ENCODE data around the gene ELF2. TPM values are rescaled to one million over a fixed set of nuclear protein-coding genes. Genes with fewer than 3 reads are reported as not detected.
"Not testable (repeated sequence)": the region's sequence is repeated elsewhere in the genome, so short reads cannot be mapped to it uniquely, and the experiment has no call there.

The ELF2 gene
- total RNA-seq, 1 experiment from 2014 or later: 19.0 TPM

- no peaks in the 10 kb centered on the region for H3K36me3 ChIP-seq
- no peak overlapping the region for H3K4me3 ChIP-seq
- no peaks in the 10 kb centered on the region for H3K27me3 ChIP-seq
- H3K9me3 ChIP-seq: no peaks in the 10 kb centered on the region
- DNase-seq: no peak
Observed at GRCh38 chr4:139196462-139196861, 19.4 kb upstream of the ELF2 start.

DNA sequence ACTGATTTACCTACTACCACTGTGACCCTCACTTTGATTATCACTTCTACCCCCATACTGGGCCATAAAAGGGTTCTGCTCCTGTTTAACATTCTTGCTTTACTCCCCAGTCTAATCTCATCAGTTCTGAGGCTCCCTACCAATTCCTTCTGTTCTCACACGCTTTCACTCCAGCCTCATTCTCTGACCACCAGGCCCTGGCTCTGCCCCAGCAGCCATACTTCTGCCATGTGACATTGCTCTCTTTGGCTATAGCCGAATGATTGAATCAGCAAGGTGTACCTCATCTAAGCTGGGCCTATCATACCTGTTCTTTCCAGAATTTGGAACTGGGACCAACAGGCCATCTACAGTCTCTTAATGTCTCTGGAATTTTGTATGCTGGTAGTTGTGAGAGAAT, 14.4 kb upstream of the ELF2 start:
- H3K27me3 ChIP-seq: no peaks in the 10 kb centered on the region
- no peak overlapping the region for H3K4me3 ChIP-seq
- no peak for DNase-seq
- no peaks in the 10 kb centered on the region for H3K36me3 ChIP-seq
- H3K9me3 ChIP-seq: no peaks in the 10 kb centered on the region

DNA sequence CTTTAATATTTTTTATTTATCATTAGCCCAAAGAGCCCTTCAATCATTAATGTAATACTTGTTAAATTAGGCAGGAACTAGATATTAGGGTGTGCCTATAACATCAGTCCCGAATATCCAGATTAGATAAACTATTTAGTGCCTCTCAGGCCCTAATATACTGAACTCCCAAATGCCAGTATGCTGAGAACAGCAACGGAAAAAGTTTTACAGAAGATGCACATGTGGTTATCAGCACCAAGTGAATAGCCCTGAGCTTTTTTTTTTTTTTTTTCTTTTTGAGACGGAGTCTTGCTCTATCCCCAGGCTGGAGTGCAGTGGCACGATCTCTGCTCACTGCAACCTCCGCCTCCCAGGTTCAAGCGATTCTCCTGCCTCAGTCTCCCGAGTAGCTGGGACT, 13.0 kb upstream of the ELF2 start:
- H3K27me3 ChIP-seq: no peaks in the 10 kb centered on the region
- DNase-seq: no peak
- no peaks in the 10 kb centered on the region for H3K9me3 ChIP-seq
- H3K36me3 ChIP-seq: no peaks in the 10 kb centered on the region
- H3K4me3 ChIP-seq: no peak overlapping the region

- no peaks in the 10 kb centered on the region for H3K9me3 ChIP-seq
- no peaks in the 10 kb centered on the region for H3K36me3 ChIP-seq
- H3K27me3 ChIP-seq: no peaks in the 10 kb centered on the region
- no peak overlapping the region for H3K4me3 ChIP-seq
- no peak for DNase-seq
Observed at GRCh38 chr4:139189417-139189749, 12.4 kb upstream of the ELF2 start.

DNA sequence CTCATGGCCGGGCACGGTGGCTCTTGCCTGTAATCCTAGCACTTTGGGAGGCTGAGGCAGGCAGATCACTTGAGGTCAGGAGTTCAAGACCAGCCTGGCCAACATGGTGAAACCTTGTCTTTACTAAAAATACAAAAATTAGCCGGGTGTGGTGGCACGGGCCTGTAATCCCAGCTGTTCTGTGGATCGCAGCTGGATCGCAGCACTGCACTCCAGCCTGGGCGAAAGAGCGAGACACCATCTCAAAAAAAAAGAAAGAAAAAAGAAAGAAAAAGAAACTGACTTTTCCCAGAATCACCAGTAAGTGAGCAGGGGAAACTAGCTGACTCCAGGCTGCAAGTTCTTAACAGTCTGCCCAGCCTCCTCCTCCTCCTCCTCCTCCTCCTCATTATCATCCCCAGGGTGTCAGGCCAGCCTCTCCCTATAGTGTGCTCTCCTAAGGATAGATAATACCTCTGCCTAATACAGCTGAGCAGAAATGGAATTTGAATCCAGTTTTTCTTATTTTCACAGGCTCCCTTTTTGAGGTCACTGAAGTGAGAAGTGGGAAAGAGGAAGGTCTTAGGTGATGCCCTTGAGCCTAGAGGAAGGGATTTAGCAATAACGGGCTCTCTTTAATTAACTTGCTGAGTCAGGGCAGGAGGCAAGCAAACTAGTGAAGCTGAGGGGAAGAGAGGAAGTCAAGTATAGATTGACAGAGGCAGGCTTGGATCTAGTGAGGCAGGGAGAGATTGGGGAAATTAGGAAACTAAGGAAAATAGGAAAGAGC, 11.8 kb upstream of the ELF2 start:
- H3K27me3 ChIP-seq: no peaks in the 10 kb centered on the region
- H3K4me3 ChIP-seq: no peak overlapping the region
- DNase-seq: no peak

DNA sequence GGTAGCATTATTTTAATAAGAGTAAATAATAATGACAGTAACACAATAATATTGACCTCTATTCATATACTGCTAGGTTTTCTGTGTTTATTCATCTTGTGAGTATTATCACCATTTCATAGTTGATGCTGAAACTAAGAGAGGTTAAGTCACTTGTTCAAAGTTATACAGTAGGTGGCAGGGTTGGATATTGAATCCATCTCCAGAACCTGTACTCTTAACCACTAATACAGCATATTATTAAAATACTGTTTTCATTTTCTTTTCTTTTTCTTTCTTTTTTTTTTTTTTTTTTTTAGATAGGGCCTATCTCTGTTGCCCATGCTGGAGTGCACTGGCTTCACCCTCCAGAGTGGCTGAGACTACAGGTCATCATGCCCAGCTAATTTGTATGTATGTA, 7.1 kb upstream of the ELF2 start:
- no peak for DNase-seq
- no peaks in the 10 kb centered on the region for H3K9me3 ChIP-seq
- H3K4me3 ChIP-seq: no peak overlapping the region
- no peaks in the 10 kb centered on the region for H3K36me3 ChIP-seq
- no peaks in the 10 kb centered on the region for H3K27me3 ChIP-seq

More for the DNA sequence above, 11.8 kb upstream of the ELF2 start:
- Histone ChIP-seq H3K36me3 (no peaks in the 10 kb centered on the region), H3K9me3 (no peaks in the 10 kb centered on the region)

DNA sequence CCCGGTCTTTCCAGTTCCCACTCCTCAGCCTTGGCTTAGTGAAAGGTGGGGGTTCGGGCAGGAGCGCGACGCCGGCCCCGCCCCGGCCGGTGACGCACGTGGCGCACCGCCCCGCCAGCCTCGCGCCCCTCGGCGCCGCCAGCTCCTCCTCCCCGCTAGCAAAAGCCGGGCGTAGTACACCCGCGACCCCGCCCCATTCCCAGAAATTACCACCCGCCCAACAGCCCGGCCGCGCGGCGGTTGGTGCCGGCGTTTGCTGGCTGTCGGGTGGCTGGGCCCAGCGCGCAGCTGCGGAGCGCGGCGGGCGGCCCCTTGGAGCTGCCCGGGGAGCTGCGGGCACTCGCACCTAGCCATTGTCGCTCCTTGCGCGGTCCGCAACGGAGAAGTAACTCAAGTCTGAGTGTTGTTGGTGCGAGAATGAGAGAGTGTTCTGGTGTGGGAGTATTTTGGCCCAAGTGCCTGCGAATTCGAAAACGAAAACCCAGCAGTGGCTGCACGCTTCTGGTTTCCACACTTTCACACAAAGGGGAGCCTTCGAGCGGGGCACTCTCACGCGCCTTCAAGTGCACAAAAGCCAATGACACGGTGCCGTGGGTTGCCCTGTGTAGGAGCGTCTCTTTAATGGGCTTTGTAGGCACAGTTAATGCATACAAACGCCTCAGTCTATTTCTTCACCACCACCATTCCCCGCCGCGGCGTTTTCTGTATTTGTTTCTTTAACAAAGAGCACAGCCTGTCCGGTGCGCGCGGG, 1.0 kb upstream of the ELF2 start:
- Histone ChIP-seq H3K27me3 (no peaks in the 10 kb centered on the region), H3K4me3 (peak overlapping the region; percentile 87), H3K9me3 (no peaks in the 10 kb centered on the region), H3K36me3 (no peaks in the 10 kb centered on the region)
- DNase-seq: peak; percentile 92

GRCh38 chr4:139176302-139177048, 543 bp downstream of the ELF2 start:
- Histone ChIP-seq H3K4me3 (peak overlapping the region; percentile 87), H3K27me3 (no peaks in the 10 kb centered on the region), H3K36me3 (no peaks in the 10 kb centered on the region), H3K9me3 (no peaks in the 10 kb centered on the region)
- peak; percentile 83 for DNase-seq

GRCh38 chr4:139175646-139176301, 1.2 kb downstream of the ELF2 start:
- no peaks in the 10 kb centered on the region for H3K9me3 ChIP-seq
- no peak for DNase-seq
- no peaks in the 10 kb centered on the region for H3K27me3 ChIP-seq
- peak overlapping the region; percentile 87 for H3K4me3 ChIP-seq
- no peaks in the 10 kb centered on the region for H3K36me3 ChIP-seq

GRCh38 chr4:139171876-139172691, 4.9 kb downstream of the ELF2 start:
- Histone ChIP-seq H3K27me3 (no peaks in the 10 kb centered on the region), H3K4me3 (no peak overlapping the region), H3K36me3 (no peaks in the 10 kb centered on the region), H3K9me3 (no peaks in the 10 kb centered on the region)
- DNase-seq: peak; percentile 13

GRCh38 chr4:139170932-139171331, 6.1 kb downstream of the ELF2 start:
- DNase-seq: no peak
- Histone ChIP-seq H3K9me3 (no peaks in the 10 kb centered on the region), H3K36me3 (no peaks in the 10 kb centered on the region), H3K27me3 (no peaks in the 10 kb centered on the region), H3K4me3 (no peak overlapping the region)

GRCh38 chr4:139167774-139168444, 9.1 kb downstream of the ELF2 start:
- no peak for DNase-seq
- H3K9me3 ChIP-seq: no peaks in the 10 kb centered on the region
- H3K36me3 ChIP-seq: no peaks in the 10 kb centered on the region
- no peaks in the 10 kb centered on the region for H3K27me3 ChIP-seq
- no peak overlapping the region for H3K4me3 ChIP-seq

- no peaks in the 10 kb centered on the region for H3K36me3 ChIP-seq
- H3K9me3 ChIP-seq: no peaks in the 10 kb centered on the region
- no peak for DNase-seq
- no peak overlapping the region for H3K4me3 ChIP-seq
- H3K27me3 ChIP-seq: no peaks in the 10 kb centered on the region
Observed at GRCh38 chr4:139164731-139165130, 12.3 kb downstream of the ELF2 start.

DNA sequence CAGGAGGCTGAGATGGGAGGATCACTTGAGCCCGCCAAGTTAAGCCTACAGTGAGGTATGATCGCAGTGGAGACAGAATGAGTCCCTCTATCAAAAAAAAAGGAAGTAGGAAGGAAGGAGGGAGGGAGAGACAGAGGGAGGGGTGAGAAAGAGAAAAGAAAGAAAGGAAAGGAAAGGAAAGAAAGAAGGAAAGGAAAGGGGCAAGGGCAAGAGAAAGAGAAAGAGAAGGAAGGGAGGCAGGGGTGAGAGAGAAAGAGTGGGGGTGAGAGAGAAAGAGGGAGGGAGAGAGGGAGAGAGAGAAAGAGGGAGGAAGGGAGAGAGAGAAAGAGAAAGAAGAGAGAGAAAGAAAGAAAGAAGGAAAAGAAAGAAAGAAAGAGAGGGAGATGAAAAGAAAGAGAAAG, 13.2 kb downstream of the ELF2 start:
- H3K4me3 ChIP-seq: no peak overlapping the region
- no peak for DNase-seq
- no peaks in the 10 kb centered on the region for H3K27me3 ChIP-seq
- no peaks in the 10 kb centered on the region for H3K9me3 ChIP-seq
- no peaks in the 10 kb centered on the region for H3K36me3 ChIP-seq

- not testable (repeated sequence) for H3K27me3 ChIP-seq, H3K9me3 ChIP-seq, DNase-seq, H3K4me3 ChIP-seq, H3K36me3 ChIP-seq
Observed at GRCh38 chr4:139157977-139158376, 19.0 kb downstream of the ELF2 start.
